H1 (cell line): ENCODE results near the gene BRD7. TPM values are rescaled to one million over a fixed set of nuclear protein-coding genes. Genes with fewer than 3 reads are reported as not detected.
A peak's percentile ranks its signal among the peaks of the same experiment; 100 is the strongest.

Source experiments
- ATF3 ChIP-seq: IDR thresholded peaks from 2 replicates; pipeline ENCODE4 v1.6.1; 2011; ENCODE audit warnings: low read depth, mild to moderate bottlenecking, low read length; ENCODE audit not compliant: insufficient read depth
- BACH1 ChIP-seq: IDR thresholded peaks from 2 replicates; pipeline ENCODE4 v1.6.1; 2012; ENCODE audit warnings: low read length, improper control_type of control experiment
- BRCA1 ChIP-seq: IDR thresholded peaks from 2 replicates; pipeline ENCODE4 v1.6.1; 2012; ENCODE audit warnings: low read depth, low read length, improper control_type of control experiment
- CBX5 ChIP-seq: fragments of 300-800, 300-1000 bp; sonication (generic); IDR thresholded peaks from 2 replicates; pipeline ENCODE4 v1.7.1; 2016; ENCODE audit warnings: antibody characterized with exemption, low read length, low read depth
- CBX8 ChIP-seq: fragments of 300-800, 300-1000 bp; sonication (generic); IDR thresholded peaks from 2 replicates; pipeline ENCODE4 v1.7.1; 2016; ENCODE audit warnings: low read depth, low read length, borderline replicate concordance
- CHD2 ChIP-seq: IDR thresholded peaks from 2 replicates; pipeline ENCODE4 v1.6.1; 2012; ENCODE audit warnings: low read length, improper control_type of control experiment
- CREB1 ChIP-seq: IDR thresholded peaks from 2 replicates; pipeline ENCODE4 v1.6.1; 2012; ENCODE audit warnings: inconsistent platforms
- CTBP2 ChIP-seq: IDR thresholded peaks from 2 replicates; pipeline ENCODE4 v1.7.0; 2011; ENCODE audit warnings: borderline replicate concordance, mild to moderate bottlenecking, moderate library complexity, mixed read lengths, low read length; ENCODE audit not compliant: insufficient read depth, insufficient read length
- E2F6 ChIP-seq: IDR thresholded peaks from 2 replicates; pipeline ENCODE4 v1.6.1; 2012; ENCODE audit warnings: inconsistent platforms
- FOSL1 ChIP-seq: IDR thresholded peaks from 2 replicates; pipeline ENCODE4 v1.6.1; 2011; ENCODE audit warnings: mild to moderate bottlenecking, low read depth, low read length, moderate library complexity; ENCODE audit not compliant: insufficient read depth
- JUN ChIP-seq: IDR thresholded peaks from 2 replicates; pipeline ENCODE4 v1.6.1; 2011; ENCODE audit warnings: low read depth, mild to moderate bottlenecking, improper control_type of control experiment, low read length
- RAD21 ChIP-seq, 2 experiments: IDR thresholded peaks in 1 of 2; conservative IDR thresholded peaks in 1 of 2; 2 replicates each; pipeline ENCODE4 v1.6.1; 2011; ENCODE audit warnings: low read depth in 2 of 2, low read length in 2 of 2, improper control_type of control experiment in 1 of 2, inconsistent platforms in 1 of 2, mild to moderate bottlenecking in 1 of 2, moderate library complexity in 1 of 2
- RBBP5 ChIP-seq: IDR thresholded peaks from 2 replicates; pipeline ENCODE4 v1.7.1; 2012; ENCODE audit warnings: low read depth, mild to moderate bottlenecking, inconsistent platforms, low read length, moderate library complexity, borderline replicate concordance
- RXRA ChIP-seq: IDR thresholded peaks from 2 replicates; pipeline ENCODE4 v1.6.1; 2011; ENCODE audit warnings: low read depth, mild to moderate bottlenecking, low read length, moderate library complexity; ENCODE audit not compliant: insufficient read depth
- polyA plus RNA-seq, 7 experiments: library from polyadenylated mRNA; depleted of rRNA in 3 of 7; stranded (reverse) in 5 of 7; unstranded in 2 of 7; fragments of >200 nt in 5 of 7; fragments of 200-250 nt in 2 of 7; gene quantifications; 1 replicate in 5 of 7; 2 replicates in 1 of 7; 4 replicates in 1 of 7; pipeline versions ENCODE4 v1.2.1 to v1.2.3, GENCODE V29; 2011 to 2013; ENCODE audit warnings: missing spikeins in 2 of 7, mixed read lengths in 2 of 7
- total RNA-seq: library from RNA; stranded (reverse); fragmentation: NEBNext Ultra II Directional; extraction: Animal tissue kit (Norgen Biotek cat#: 25700); gene quantifications from 2 replicates; pipeline ENCODE4 v1.2.1, GENCODE V29; 2021

The BRD7 gene
- total and polyA plus RNA-seq, 2 of the 8 experiments (the other 6 are each of a cell fraction or from before 2014, with no cell fraction given), result 42.5 to 120 TPM

GRCh38 chr16:50368410-50369132 lies at the start of gene BRD7 (continued):
- no peak for TF ChIP-seq CREB1
- no peak for TF ChIP-seq ATF3
- TF ChIP-seq E2F6, result no peak
- no peak for TF ChIP-seq CBX8
- no peak for TF ChIP-seq RXRA
- peak; percentile 57; the same call in 1 of the 2 replicates for TF ChIP-seq RBBP5
- no peak for TF ChIP-seq CHD2
- TF ChIP-seq CBX5, result no peak
- no peak for TF ChIP-seq BRCA1
- no peak for TF ChIP-seq BACH1
- TF ChIP-seq CTBP2, result no peak
- TF ChIP-seq RAD21 (IDR thresholded peaks at IDR 0.05 in 1 of 2, conservative IDR thresholded peaks at IDR 0.05 in 1 of 2; ENCODE audit: low read depth in 2 of 2, low read length in 2 of 2), result 0 out of 4 replicates have a peak, but pooled peaks of 1 of the 2 experiments have one; percentile 15
- 0 out of 2 replicates have a peak, but pooled peaks have one; percentile 26 for TF ChIP-seq FOSL1
- TF ChIP-seq JUN, result no peak
